ENCODE results near the gene ADK. TPM values are rescaled to one million over a fixed set of nuclear protein-coding genes. Genes with fewer than 3 reads are reported as not detected.

ADK gene
- total and polyA plus RNA-seq, 2 of the 4 experiments (the other 2 are of a cell fraction): 30.6 to 40.9 TPM

GRCh38 chr10:74306227-74306982 is 155.4 kb downstream of the ADK start:
- Histone ChIP-seq H3K4me2 (ENCODE audit: low read depth, low read length) (no peak overlapping the region), H3K27ac (ENCODE audit: insufficient read depth, low read length) (no peak overlapping the region), H2AFZ (replicated peaks; ENCODE audit: low read length, poor library complexity) (no peak overlapping the region), H3K4me1 (ENCODE audit: control insufficient read depth, insufficient read depth, low read length) (no peaks in the 10 kb centered on the region; the same call in none of the 2 replicates), H4K91ac (ENCODE audit: insufficient read depth, low read depth, low read length) (no peak overlapping the region), H2AK5ac (ENCODE audit: low read depth, low read length) (no peak overlapping the region), H3K27me3 (ENCODE audit: control insufficient read depth, insufficient read depth, low read length) (no peaks in the 10 kb centered on the region), H3K9me3 (ENCODE audit: control insufficient read depth, insufficient read depth, low read length) (no peaks in the 10 kb centered on the region), H3K36me3 (ENCODE audit: control insufficient read depth, insufficient read depth, low read length) (no peaks in the 10 kb centered on the region), H4K20me1 (ENCODE audit: insufficient read depth, low read length) (no peaks in the 10 kb centered on the region), H3K14ac (replicated peaks; ENCODE audit: low read depth, low read length) (no peak overlapping the region; the same call in 1 of the 2 replicates), H3K9ac (ENCODE audit: low read depth, low read length) (no peak overlapping the region), H4K8ac (ENCODE audit: low read depth in 2 of 2, low read length in 2 of 2) (no peak overlapping the region), H3K18ac (ENCODE audit: low read depth, low read length) (no peak overlapping the region), H2BK15ac (ENCODE audit: low read depth, low read length) (no peak overlapping the region), H2BK5ac (ENCODE audit: low read depth, low read length, poor library complexity, severe bottlenecking) (no peak overlapping the region), H3K56ac (ENCODE audit: extremely low read depth, insufficient read depth, low read length) (no peak overlapping the region), H2AK9ac (replicated peaks; ENCODE audit: low read depth, low read length, poor library complexity) (no peak overlapping the region), H3K79me1 (ENCODE audit: low read depth in 1 of 2, low read length in 2 of 2) (peaks cover 11 to 24% of the 10 kb centered on the region in 2 experiments; a peak in 3 of 4 replicates), H4K5ac (ENCODE audit: low read depth, low read length) (no peak overlapping the region), H3K23ac (ENCODE audit: low read depth, low read length) (no peak overlapping the region), H3K4me3 (ENCODE audit: insufficient read depth, low read depth, low read length) (no peak overlapping the region), H3K9me1 (ENCODE audit: insufficient read depth, low read length) (peaks cover 3% of the 10 kb centered on the region; the same call in 1 of the 2 replicates), H3K4ac (ENCODE audit: low read depth, low read length) (no peak overlapping the region), H2BK120ac (ENCODE audit: low read depth, low read length) (no peak overlapping the region), H2BK20ac (ENCODE audit: low read depth, low read length) (no peak overlapping the region)
- ChIA-PET POLR2A (ENCODE audit: unreplicated experiment) (no interaction called here), CTCF (interaction anchor here (0.6 kb wide), 1 partner anchor 30 kb away, joined by 3 read pairs; no protein-coding TSS in a partner anchor)
- dilution Hi-C loops (cut with HindIII; ENCODE audit: low sequenced_read_pairs, unreplicated experiment) (no loop called here), intact Hi-C loops (cut with micrococcal nuclease) (no loop called here), in situ Hi-C loops (cut with MboI; ENCODE audit: low sequenced_read_pairs) (no loop called here)
- ATAC-seq (ENCODE audit: low read depth) (no peak), DNase-seq (no peak)
- TF ChIP-seq CTCF (conservative IDR thresholded peaks at IDR 0.05; ENCODE audit: low read depth, low read length): no peak
- TF ChIP-seq NFE2L2 (IDR thresholded peaks at IDR 0.05; ENCODE audit: low read depth, low read length): no peak
- TF ChIP-seq USF2 (IDR thresholded peaks at IDR 0.05; ENCODE audit: low read depth, low read length): no peak
- TF ChIP-seq ELK1 (IDR thresholded peaks at IDR 0.05; ENCODE audit: borderline replicate concordance, low read depth, low read length): no peak
- no peak for TF ChIP-seq MAFK (IDR thresholded peaks at IDR 0.05; ENCODE audit: low read depth, low read length)
- TF ChIP-seq FOS (IDR thresholded peaks at IDR 0.05; ENCODE audit: low read depth, low read length): no peak
- no peak for TF ChIP-seq RAD21 (IDR thresholded peaks at IDR 0.05; ENCODE audit: low read length)
- TF ChIP-seq SMC3 (IDR thresholded peaks at IDR 0.05; ENCODE audit: low read depth, low read length): no peak
- TF ChIP-seq MXI1 (IDR thresholded peaks at IDR 0.05; ENCODE audit: borderline replicate concordance, low read depth, low read length): no peak
- no peak for TF ChIP-seq MAZ (IDR thresholded peaks at IDR 0.05; ENCODE audit: borderline replicate concordance, low read depth, low read length)
- no peak for TF ChIP-seq RCOR1 (IDR thresholded peaks at IDR 0.05; ENCODE audit: insufficient replicate concordance, low read length)
- TF ChIP-seq CEBPB (IDR thresholded peaks at IDR 0.05; ENCODE audit: low read depth, low read length): no peak
- TF ChIP-seq RFX5 (IDR thresholded peaks at IDR 0.05; ENCODE audit: low read depth, low read length): no peak
- no peak for TF ChIP-seq POLR2A (IDR thresholded peaks at IDR 0.05; ENCODE audit: low read depth, low read length)
- no TSS peak for BruUV-seq (replicated peaks)
- 60% methylated on average over 1 of the region's 3 CpGs; no CpG with 5 or more reads in 1 of the 2 experiments for WGBS, 2 experiments (ENCODE audit: extremely low coverage in 2 of 2, insufficient read length in 1 of 2)

Measured in IMR-90 (cell line).